Measurements from ENCODE around the gene SHMT2.

GRCh38 chr12:57218030-57218853 is 11.3 kb upstream of the SHMT2 start:
- TF ChIP-seq CTCF (IDR thresholded peaks at IDR 0.05) (no peak), POLR2A (IDR thresholded peaks at IDR 0.05) (no peak)
